HepG2 (cell line): Measurements from ENCODE around the gene HDAC8. TPM values are rescaled to one million over a fixed set of nuclear protein-coding genes. Genes with fewer than 3 reads are reported as not detected.

Experiments
- BCL3 ChIP-seq: sonication (generic); formaldehyde crosslinking; IDR thresholded peaks from 2 replicates; pipeline ENCODE4 v1.5.1; 2020; ENCODE audit warnings: mild to moderate bottlenecking, missing genetic modification reagents, moderate library complexity
- CC2D1A ChIP-seq: sonication (generic); formaldehyde crosslinking; IDR thresholded peaks from 2 replicates; pipeline ENCODE4 v1.8.1; 2023; ENCODE audit warnings: mild to moderate bottlenecking, missing genetic modification reagents
- FOXP4 ChIP-seq: sonication (generic); formaldehyde crosslinking; IDR thresholded peaks from 2 replicates; pipeline ENCODE4 v1.4.0; 2020; ENCODE audit warnings: missing genetic modification reagents
- KDM6A ChIP-seq: IDR thresholded peaks from 2 replicates; pipeline ENCODE4 v1.6.1; 2016; ENCODE audit warnings: low read depth
- NFATC3 ChIP-seq: sonication (generic); formaldehyde crosslinking; IDR thresholded peaks from 2 replicates; pipeline ENCODE4 v1.5.1; 2020; ENCODE audit warnings: mild to moderate bottlenecking, missing genetic modification reagents
- NR2F1 ChIP-seq, 2 experiments: fragments of 450-650 bp in 1 of 2; formaldehyde crosslinking in 1 of 2; IDR thresholded peaks; 2 replicates each; pipeline versions ENCODE4 v1.5.0 to v1.6.1; 2016 to 2020; ENCODE audit warnings: mild to moderate bottlenecking in 1 of 2, missing compliant biosample characterization in 1 of 2, missing genetic modification reagents in 1 of 2, moderate library complexity in 1 of 2
- POGZ ChIP-seq: sonication (generic); formaldehyde crosslinking; IDR thresholded peaks from 2 replicates; pipeline ENCODE4 v1.4.0; 2020; ENCODE audit warnings: mild to moderate bottlenecking, missing genetic modification reagents
- TFDP2 ChIP-seq: sonication (generic); formaldehyde crosslinking; IDR thresholded peaks from 2 replicates; pipeline ENCODE4 v1.4.0; 2020; ENCODE audit warnings: missing genetic modification reagents
- ZBTB44 ChIP-seq: sonication (generic); formaldehyde crosslinking; IDR thresholded peaks from 2 replicates; pipeline ENCODE4 v1.4.0; 2020; ENCODE audit warnings: missing genetic modification reagents
- ZFP90 ChIP-seq: sonication (generic); formaldehyde crosslinking; IDR thresholded peaks from 2 replicates; pipeline ENCODE4 v1.8.0; 2022; ENCODE audit warnings: missing genetic modification reagents, mild to moderate bottlenecking, inconsistent platforms, borderline replicate concordance
- ZNF646 ChIP-seq: sonication (generic); formaldehyde crosslinking; IDR thresholded peaks from 2 replicates; pipeline ENCODE4 v1.9.0; 2021; ENCODE audit warnings: mild to moderate bottlenecking, missing genetic modification reagents
- polyA plus RNA-seq, 8 experiments: library from polyadenylated mRNA; depleted of rRNA in 3 of 8; stranded (reverse) in 7 of 8; unstranded in 1 of 8; fragments of >200 nt; fragmentation: Illumina TruSeq in 4 of 8; extraction: Trizol in 4 of 8; gene quantifications; 2 replicates each; pipeline versions ENCODE4 v1.2.1 to v1.2.3, GENCODE V29; 2011 to 2016; ENCODE audit warnings: low read depth in 4 of 8, missing spikeins in 1 of 8, mixed read lengths in 1 of 8; ENCODE audit not compliant: insufficient read depth in 1 of 8
- total RNA-seq, 5 experiments: library from RNA; depleted of rRNA; stranded (reverse); fragments of >200 nt; fragmentation: Illumina TruSeq; extraction: Trizol; gene quantifications; 2 replicates each; pipeline ENCODE4 v1.2.3, GENCODE V29; 2016; ENCODE audit warnings: low read depth in 1 of 5

HDAC8 gene
- total and polyA plus RNA-seq, 2 of the 13 experiments (the other 11 are each of a cell fraction or from before 2014, with no cell fraction given), result 13.7 to 28.6 TPM

- 0 out of 2 replicates have a peak, but pooled peaks have one; percentile 17 for TF ChIP-seq TFDP2 (CRISPR knock-in tag)
- no peak for TF ChIP-seq ZNF646 (CRISPR knock-in tag)
- no peak for TF ChIP-seq KDM6A (CRISPR knock-in tag)
- TF ChIP-seq CC2D1A (CRISPR knock-in tag), result no peak
- TF ChIP-seq NR2F1 (CRISPR knock-in tag; IDR thresholded peaks at IDR 0.05), result no peak
- TF ChIP-seq BCL3 (CRISPR knock-in tag), result no peak
- TF ChIP-seq ZBTB44, result no peak
- TF ChIP-seq NFATC3 (CRISPR knock-in tag), result no peak
- TF ChIP-seq FOXP4 (CRISPR knock-in tag), result no peak
- TF ChIP-seq ZFP90 (CRISPR knock-in tag), result no peak
- TF ChIP-seq POGZ (CRISPR knock-in tag), result no peak
Measured at GRCh38 chrX:72572248-72573157, at the start of gene HDAC8 (continued).
